Progenitor cell of endocrine pancreas (in vitro differentiated cells): ENCODE measurements around the gene EMC10. TPM values are rescaled to one million over a fixed set of nuclear protein-coding genes. Genes with fewer than 3 reads are reported as not detected.

Experiments used
- DNase-seq: peaks from one replicate; pipeline ENCODE4 v3.0.0; 2021; ENCODE audit warnings: low spot score; ENCODE audit not compliant: unreplicated experiment
- H3K27ac Mint-ChIP-seq: 2 replicates; pipeline ENCODE4 v1.8.0; 2021; ENCODE audit warnings: mild to moderate bottlenecking, moderate library complexity, mixed read lengths
- H3K27me3 Mint-ChIP-seq: 2 replicates; pipeline ENCODE4 v1.8.0; 2021; ENCODE audit warnings: mixed read lengths
- H3K36me3 Mint-ChIP-seq: 2 replicates; pipeline ENCODE4 v1.8.0; 2022; ENCODE audit warnings: mixed read lengths; ENCODE audit not compliant: insufficient read depth
- H3K4me1 Mint-ChIP-seq: 2 replicates; pipeline ENCODE4 v1.8.0; 2021; ENCODE audit warnings: low read depth, mixed read lengths
- H3K4me3 Mint-ChIP-seq: 2 replicates; pipeline ENCODE4 v1.8.0; 2021; ENCODE audit warnings: low read depth, mild to moderate bottlenecking, moderate library complexity, mixed read lengths
- H3K9me3 Mint-ChIP-seq: 2 replicates; pipeline ENCODE4 v1.8.0; 2021; ENCODE audit warnings: low read depth, mixed read lengths
- total RNA-seq: library from RNA; stranded (reverse); gene quantifications from 2 replicates; pipeline ENCODE4 v1.2.1, GENCODE V29; 2021
- TF ChIP-seq, protein P1 (sequence below): fragments of 200-600 bp; sonication (generic); IDR thresholded peaks from one replicate; pipeline ENCODE4 v1.5.0; 2021; ENCODE audit warnings: antibody characterized with exemption, mild to moderate bottlenecking; ENCODE audit not compliant: unreplicated experiment

The EMC10 gene
- total RNA-seq, 1 donor from 2014 or later: 181 TPM

DNA sequence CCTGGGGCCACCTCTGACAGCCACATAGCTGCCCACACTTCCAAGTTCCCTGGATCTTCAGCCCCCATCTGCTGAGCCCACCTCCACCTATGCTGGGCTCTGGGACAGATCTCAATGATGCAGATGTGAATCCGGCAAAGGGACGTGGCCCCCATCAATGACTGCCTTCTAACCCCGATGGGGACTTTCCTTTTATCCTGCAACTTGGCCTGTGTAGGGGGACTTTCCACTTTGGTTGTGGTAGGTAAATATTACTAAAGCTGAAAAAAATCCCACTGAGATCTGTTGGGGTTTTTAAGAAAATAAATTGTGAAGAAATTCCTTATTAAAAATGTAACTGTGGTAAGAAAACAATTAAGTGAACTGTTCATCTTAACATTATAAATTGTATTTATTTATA, 58.2 kb downstream of the EMC10 start:
- TF ChIP-seq, protein P1, sequence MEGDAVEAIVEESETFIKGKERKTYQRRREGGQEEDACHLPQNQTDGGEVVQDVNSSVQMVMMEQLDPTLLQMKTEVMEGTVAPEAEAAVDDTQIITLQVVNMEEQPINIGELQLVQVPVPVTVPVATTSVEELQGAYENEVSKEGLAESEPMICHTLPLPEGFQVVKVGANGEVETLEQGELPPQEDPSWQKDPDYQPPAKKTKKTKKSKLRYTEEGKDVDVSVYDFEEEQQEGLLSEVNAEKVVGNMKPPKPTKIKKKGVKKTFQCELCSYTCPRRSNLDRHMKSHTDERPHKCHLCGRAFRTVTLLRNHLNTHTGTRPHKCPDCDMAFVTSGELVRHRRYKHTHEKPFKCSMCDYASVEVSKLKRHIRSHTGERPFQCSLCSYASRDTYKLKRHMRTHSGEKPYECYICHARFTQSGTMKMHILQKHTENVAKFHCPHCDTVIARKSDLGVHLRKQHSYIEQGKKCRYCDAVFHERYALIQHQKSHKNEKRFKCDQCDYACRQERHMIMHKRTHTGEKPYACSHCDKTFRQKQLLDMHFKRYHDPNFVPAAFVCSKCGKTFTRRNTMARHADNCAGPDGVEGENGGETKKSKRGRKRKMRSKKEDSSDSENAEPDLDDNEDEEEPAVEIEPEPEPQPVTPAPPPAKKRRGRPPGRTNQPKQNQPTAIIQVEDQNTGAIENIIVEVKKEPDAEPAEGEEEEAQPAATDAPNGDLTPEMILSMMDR: no peak
- no peaks in the 10 kb centered on the region for H3K4me1 Mint-ChIP-seq
- H3K4me3 Mint-ChIP-seq: no peak overlapping the region
- no peak overlapping the region for H3K27ac Mint-ChIP-seq
- peaks cover 19% of the 10 kb centered on the region for H3K27me3 Mint-ChIP-seq
- DNase-seq: no peak
- no peaks in the 10 kb centered on the region for H3K36me3 Mint-ChIP-seq
- peaks cover 14% of the 10 kb centered on the region for H3K9me3 Mint-ChIP-seq

DNA sequence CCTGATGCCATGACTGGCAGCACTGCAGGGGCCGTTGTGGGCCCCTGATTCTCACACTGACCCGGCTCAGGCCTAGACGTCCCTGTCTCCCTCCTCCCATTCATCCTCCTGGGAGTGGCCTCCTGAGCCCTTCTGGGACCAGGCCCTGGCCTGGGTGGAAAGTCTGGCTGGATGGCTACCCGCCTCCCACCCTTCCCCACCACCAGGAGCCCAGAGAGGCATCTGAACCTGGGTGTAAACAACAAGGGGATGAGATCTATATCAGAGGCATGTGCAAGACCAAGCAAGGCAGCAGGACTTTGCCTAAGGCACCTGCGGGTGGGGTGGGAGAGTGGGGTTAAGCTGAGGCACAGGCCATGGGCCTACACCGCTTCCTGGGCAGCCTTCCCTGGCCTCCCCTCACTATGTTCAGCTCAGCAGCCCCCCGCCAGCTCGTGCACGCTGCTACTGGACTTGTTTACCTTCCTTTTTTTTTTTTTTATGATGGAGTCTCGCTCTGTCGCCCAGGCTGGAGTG, 59.4 kb downstream of the EMC10 start:
- DNase-seq: no peak
- Mint-ChIP-seq H3K27ac (no peak overlapping the region), H3K9me3 (peaks cover 14% of the 10 kb centered on the region), H3K36me3 (no peaks in the 10 kb centered on the region), H3K4me1 (no peaks in the 10 kb centered on the region), H3K4me3 (no peak overlapping the region), H3K27me3 (peaks cover 16% of the 10 kb centered on the region)
- TF ChIP-seq, protein P1: no peak

DNA sequence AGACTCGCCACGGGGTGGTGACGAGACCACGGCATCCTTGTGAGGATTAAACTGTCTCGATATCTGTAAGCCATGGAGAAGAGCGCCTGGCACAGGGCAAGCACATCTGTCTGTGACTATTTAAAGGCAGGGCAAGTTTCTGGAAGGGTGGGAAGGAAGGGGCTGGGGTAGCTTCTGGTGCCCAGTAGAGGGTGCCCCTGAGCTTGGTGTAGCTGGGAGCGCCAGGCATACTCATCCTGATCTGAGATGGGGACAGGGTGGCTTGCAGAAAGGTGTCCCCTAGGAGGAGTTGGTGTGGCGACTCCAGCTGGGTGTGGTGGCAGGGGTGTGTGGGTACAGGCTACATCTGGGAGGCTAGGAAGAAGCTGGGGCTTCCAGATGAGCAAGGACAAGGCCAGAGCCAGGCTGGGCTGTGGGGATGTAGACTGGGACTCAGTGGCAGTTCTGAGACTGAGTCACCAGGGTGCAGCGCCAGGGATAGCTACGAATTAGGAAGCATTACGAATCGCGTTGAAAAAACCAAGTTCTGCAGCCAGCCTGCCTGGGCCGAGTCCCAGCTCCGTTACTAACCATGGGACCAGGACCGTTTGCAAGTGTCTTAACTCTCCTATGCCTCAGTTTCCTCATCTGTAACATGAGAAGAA, 60.5 kb downstream of the EMC10 start:
- TF ChIP-seq, protein P1: no peak
- H3K36me3 Mint-ChIP-seq: no peaks in the 10 kb centered on the region
- no peak overlapping the region for H3K4me3 Mint-ChIP-seq
- no peaks in the 10 kb centered on the region for H3K4me1 Mint-ChIP-seq
- H3K9me3 Mint-ChIP-seq: peaks cover 14% of the 10 kb centered on the region
- no peak overlapping the region for H3K27ac Mint-ChIP-seq
- peaks cover 17% of the 10 kb centered on the region for H3K27me3 Mint-ChIP-seq
- DNase-seq: no peak

DNA sequence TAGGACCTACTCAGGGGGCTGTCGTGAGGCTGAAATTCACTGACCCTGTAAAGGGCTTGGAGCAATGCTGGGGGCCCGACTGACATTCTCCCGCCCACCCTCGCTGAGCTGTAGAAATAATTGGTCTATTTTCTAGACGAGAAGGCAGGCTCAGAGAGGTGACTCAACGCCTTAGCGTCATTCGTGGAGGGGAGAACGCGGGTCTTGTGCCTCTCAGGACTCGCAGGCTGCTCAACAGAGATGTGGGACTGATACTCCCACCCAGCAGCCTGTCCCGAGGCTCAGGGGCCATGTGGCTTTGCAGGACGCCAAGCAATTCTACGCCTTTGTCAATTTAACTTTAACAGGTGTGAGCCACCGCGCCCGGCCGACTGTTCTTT, 61.0 kb downstream of the EMC10 start:
- no peaks in the 10 kb centered on the region for H3K36me3 Mint-ChIP-seq
- H3K27ac Mint-ChIP-seq: no peak overlapping the region
- no peak overlapping the region for H3K4me3 Mint-ChIP-seq

DNA sequence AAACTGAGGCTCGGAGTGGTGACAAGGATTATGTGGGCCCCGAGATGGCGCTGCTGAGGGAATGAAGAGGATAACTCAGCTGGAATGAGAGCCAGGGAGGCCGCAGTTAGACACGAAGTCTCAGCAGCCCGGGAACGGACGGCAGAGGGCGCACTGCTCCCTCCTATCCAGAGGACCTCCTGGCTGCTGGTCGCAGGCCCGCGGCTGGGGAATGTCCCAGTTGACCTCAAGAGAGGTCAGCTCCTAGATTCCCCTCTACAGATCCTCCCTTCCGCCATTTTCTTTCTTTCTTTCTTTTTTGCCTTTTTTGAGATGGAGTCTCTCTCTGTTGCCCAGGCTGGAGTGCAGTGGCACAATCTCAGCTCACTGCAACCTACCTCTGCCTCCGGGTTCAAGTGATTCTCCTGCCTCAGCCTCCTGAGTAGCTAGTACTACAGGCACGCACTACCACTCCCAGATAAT, 61.5 kb downstream of the EMC10 start:
- H3K27ac Mint-ChIP-seq: no peak overlapping the region
- H3K36me3 Mint-ChIP-seq: no peaks in the 10 kb centered on the region
- DNase-seq: peak; percentile 78
- peaks cover 8% of the 10 kb centered on the region for H3K9me3 Mint-ChIP-seq
- no peak overlapping the region for H3K4me3 Mint-ChIP-seq
- TF ChIP-seq, protein P1: peak; percentile 92
- peaks cover 12% of the 10 kb centered on the region for H3K27me3 Mint-ChIP-seq
- H3K4me1 Mint-ChIP-seq: no peaks in the 10 kb centered on the region

More for the DNA sequence above, 61.0 kb downstream of the EMC10 start:
- H3K4me1 Mint-ChIP-seq: no peaks in the 10 kb centered on the region
- peaks cover 17% of the 10 kb centered on the region for H3K27me3 Mint-ChIP-seq
- peaks cover 13% of the 10 kb centered on the region for H3K9me3 Mint-ChIP-seq
- no peak for DNase-seq
- TF ChIP-seq, protein P1: no peak

Other genes starting within 250 kb of the EMC10 start
- gene KCNC3, start 147.1 kb upstream of the EMC10 start, total RNA-seq: 19.8 and 23.6 TPM in 2 replicates
- 2.3 and 2.7 TPM in 2 replicates for gene NAPSA, start 110.9 kb upstream of the EMC10 start, total RNA-seq
- gene NR1H2, start 100.0 kb upstream of the EMC10 start, total RNA-seq: 28.3 and 29.1 TPM in 2 replicates
- 91.4 and 99.5 TPM in 2 replicates for gene POLD1, start 92.2 kb upstream of the EMC10 start, total RNA-seq
- 1.7 and 2.5 TPM in 2 replicates for gene SPIB, start 57.6 kb upstream of the EMC10 start, total RNA-seq
- gene MYBPC2, start 43.6 kb upstream of the EMC10 start, total RNA-seq: 1.6 and 2.1 TPM in 2 replicates
- 11.6 and 12.0 TPM in 2 replicates for gene GARIN5A, start 341 bp downstream of the EMC10 start, total RNA-seq
- gene JOSD2, start 34.7 kb downstream of the EMC10 start, total RNA-seq: 12.1 and 13.1 TPM in 2 replicates
- not detected in 2 replicates for gene ASPDH, start 37.4 kb downstream of the EMC10 start, total RNA-seq
- gene LRRC4B, start 91.9 kb downstream of the EMC10 start, total RNA-seq: 1.0 and 1.2 TPM in 2 replicates
- gene SYT3, start 163.4 kb downstream of the EMC10 start, total RNA-seq: 0.91 and 1.8 TPM in 2 replicates
- 5.6 and 8.6 TPM in 2 replicates for gene C19orf81, start 172.9 kb downstream of the EMC10 start, total RNA-seq
- gene SHANK1, start 243.3 kb downstream of the EMC10 start, total RNA-seq: 0.20 and 0.36 TPM in 2 replicates
- gene CLEC11A, start 246.9 kb downstream of the EMC10 start, total RNA-seq: 4.7 and 5.4 TPM in 2 replicates